ENCODE results near the gene COQ10A. TPM values are rescaled to one million over a fixed set of nuclear protein-coding genes. Genes with fewer than 3 reads are reported as not detected.

The COQ10A gene
- total and polyA plus RNA-seq, 2 of the 13 experiments (the other 11 are each of a cell fraction or from before 2014, with no cell fraction given), result 21.0 to 37.3 TPM

DNA sequence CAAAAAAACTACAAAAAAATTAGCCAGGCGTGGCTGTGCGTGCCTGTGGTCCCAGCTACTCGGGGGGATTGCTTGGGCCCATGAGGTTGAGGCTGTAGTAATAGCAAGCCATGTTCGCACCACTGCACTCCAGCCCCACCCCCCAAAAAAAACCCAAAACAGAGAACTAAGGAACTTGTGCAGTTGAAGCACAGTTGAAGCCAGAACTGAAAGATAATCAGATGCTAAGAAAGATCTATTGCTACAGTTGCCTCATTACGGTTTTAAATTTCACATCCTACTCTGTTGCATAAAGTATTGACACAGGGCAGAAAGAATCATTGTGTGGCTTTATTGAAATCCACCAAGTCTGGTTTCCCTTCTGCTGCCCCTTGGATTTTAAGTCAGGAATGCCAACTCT is 29.6 kb downstream of the COQ10A start:
- in situ Hi-C loops (cut with HindIII; ENCODE audit: extremely low pct_ligation_motif_present, low pct_unique_long_range_greater_than_20kb), result no loop called here
- Histone ChIP-seq H3K4me1 (ENCODE audit: insufficient read depth, low read length) (peaks cover 66% of the 10 kb centered on the region), H3K27ac (ENCODE audit: extremely low read length, insufficient read depth, low read length) (peak overlapping the region; percentile 12), H3K4me3 (replicated peaks in 1 of 3; ENCODE audit: insufficient read depth in 1 of 3, low read depth in 2 of 3, low read length in 3 of 3) (no peak overlapping the region; a peak in 1 of 6 replicates), H4K20me1 (ENCODE audit: insufficient read depth, low read length) (peaks cover 3% of the 10 kb centered on the region; the same call in 1 of the 2 replicates), H3K4me2 (ENCODE audit: low read depth, low read length) (peak overlapping the region; percentile 77), H2AFZ (ENCODE audit: low read length) (no peak overlapping the region), H3K27me3 (ENCODE audit: control insufficient read depth in 1 of 2, insufficient read depth in 2 of 2, low read length in 2 of 2) (no peaks in the 10 kb centered on the region; a peak in 1 of 5 replicates), H3K9me3 (ENCODE audit: low read length) (no peaks in the 10 kb centered on the region), H3K79me2 (ENCODE audit: insufficient read depth, low read length) (peaks cover 71% of the 10 kb centered on the region), H3K36me3 (replicated peaks in 1 of 2; ENCODE audit: control insufficient read depth in 1 of 2, insufficient read depth in 2 of 2, low read length in 2 of 2) (peaks cover 2 to 16% of the 10 kb centered on the region in 2 experiments; a peak in 3 of 5 replicates), H3K9ac (ENCODE audit: insufficient read depth, low read depth, low read length) (no peak overlapping the region)
- WGBS (ENCODE audit: low lambda C conversion rate), result 78% methylated on average over 5 of the region's 5 CpGs
- intact Hi-C loops (cut with micrococcal nuclease; ENCODE audit: unreplicated experiment), result no loop called here
- ATAC-seq (no peak), DNase-seq (ENCODE audit: low spot score) (no peak), FAIRE-seq (no peak)
- CTCF ChIA-PET (ENCODE audit: low intra/inter-chr PET ratio, low total read pairs), result no interaction called here
- POLR2A ChIA-PET, result no interaction called here
- BruUV-seq (replicated peaks), result no TSS peak
- no peak for TF ChIP-seq IRF9 (CRISPR knock-in tag; IDR thresholded peaks at IDR 0.05; ENCODE audit: borderline replicate concordance)
- no peak for TF ChIP-seq TBL1XR1 (IDR thresholded peaks at IDR 0.05; ENCODE audit: borderline replicate concordance, low read length, partially characterized antibody)
- no peak for TF ChIP-seq FOXA1 (IDR thresholded peaks at IDR 0.05)
- peak; percentile 60 for TF ChIP-seq FOXA1 (CRISPR knock-in tag; IDR thresholded peaks at IDR 0.05)
- peak; percentile 79 for TF ChIP-seq CEBPB (IDR thresholded peaks at IDR 0.05; ENCODE audit: borderline replicate concordance, low read depth, low read length)
- TF ChIP-seq, protein P1, sequence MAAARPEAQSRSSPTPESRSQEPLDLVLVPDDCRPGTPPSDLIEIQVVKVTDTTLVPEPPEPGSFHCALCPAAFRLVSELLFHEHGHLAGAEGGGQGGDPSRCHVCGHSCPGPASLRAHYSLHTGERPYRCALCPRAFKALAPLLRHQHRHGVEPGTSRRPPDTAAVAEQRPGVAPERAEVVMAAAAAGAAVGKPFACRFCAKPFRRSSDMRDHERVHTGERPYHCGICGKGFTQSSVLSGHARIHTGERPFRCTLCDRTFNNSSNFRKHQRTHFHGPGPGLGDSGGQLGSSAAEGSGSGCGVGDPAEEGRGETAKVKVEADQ (CRISPR knock-in tag; IDR thresholded peaks at IDR 0.05; ENCODE audit: borderline replicate concordance), result no peak
- TF ChIP-seq ADNP (CRISPR knock-in tag; IDR thresholded peaks at IDR 0.05), result no peak
- TF ChIP-seq, protein P2, sequence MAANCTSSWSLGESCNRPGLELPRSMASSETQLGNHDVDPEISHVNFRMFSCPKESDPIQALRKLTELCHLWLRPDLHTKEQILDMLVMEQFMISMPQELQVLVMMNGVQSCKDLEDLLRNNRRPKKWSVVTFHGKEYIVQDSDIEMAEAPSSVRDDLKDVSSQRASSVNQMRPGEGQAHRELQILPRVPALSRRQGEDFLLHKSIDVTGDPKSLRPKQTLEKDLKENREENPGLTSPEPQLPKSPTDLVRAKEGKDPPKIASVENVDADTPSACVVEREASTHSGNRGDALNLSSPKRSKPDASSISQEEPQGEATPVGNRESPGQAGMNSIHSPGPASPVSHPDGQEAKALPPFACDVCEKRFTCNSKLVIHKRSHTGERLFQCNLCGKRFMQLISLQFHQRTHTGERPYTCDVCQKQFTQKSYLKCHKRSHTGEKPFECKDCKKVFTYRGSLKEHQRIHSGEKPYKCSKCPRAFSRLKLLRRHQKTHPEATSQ (CRISPR knock-in tag; IDR thresholded peaks at IDR 0.05; ENCODE audit: borderline replicate concordance), result no peak
- TF ChIP-seq, protein P3, sequence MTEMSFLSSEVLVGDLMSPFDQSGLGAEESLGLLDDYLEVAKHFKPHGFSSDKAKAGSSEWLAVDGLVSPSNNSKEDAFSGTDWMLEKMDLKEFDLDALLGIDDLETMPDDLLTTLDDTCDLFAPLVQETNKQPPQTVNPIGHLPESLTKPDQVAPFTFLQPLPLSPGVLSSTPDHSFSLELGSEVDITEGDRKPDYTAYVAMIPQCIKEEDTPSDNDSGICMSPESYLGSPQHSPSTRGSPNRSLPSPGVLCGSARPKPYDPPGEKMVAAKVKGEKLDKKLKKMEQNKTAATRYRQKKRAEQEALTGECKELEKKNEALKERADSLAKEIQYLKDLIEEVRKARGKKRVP (CRISPR knock-in tag; IDR thresholded peaks at IDR 0.05), result peak in 1 of 2 experiments; percentile 62; a peak in 1 of 4 replicates
- TF ChIP-seq JUNB (CRISPR knock-in tag; IDR thresholded peaks at IDR 0.05; ENCODE audit: borderline replicate concordance), result no peak
- TF ChIP-seq ZNF335 (CRISPR knock-in tag; IDR thresholded peaks at IDR 0.05), result 0 out of 2 replicates have a peak, but pooled peaks have one; percentile 41
- 0 out of 2 replicates have a peak, but pooled peaks have one; percentile 36 for TF ChIP-seq RBFOX2 (IDR thresholded peaks at IDR 0.05; ENCODE audit: low read depth, low read length)
- no peak for TF ChIP-seq SMARCE1 (IDR thresholded peaks at IDR 0.05; ENCODE audit: borderline replicate concordance)
- no peak for TF ChIP-seq SIN3B (IDR thresholded peaks at IDR 0.05; ENCODE audit: low read length)
- TF ChIP-seq GPBP1L1 (CRISPR knock-in tag; IDR thresholded peaks at IDR 0.05), result no peak
- no peak for TF ChIP-seq ZNF670 (CRISPR knock-in tag; IDR thresholded peaks at IDR 0.05; ENCODE audit: borderline replicate concordance)
- TF ChIP-seq, protein P4, sequence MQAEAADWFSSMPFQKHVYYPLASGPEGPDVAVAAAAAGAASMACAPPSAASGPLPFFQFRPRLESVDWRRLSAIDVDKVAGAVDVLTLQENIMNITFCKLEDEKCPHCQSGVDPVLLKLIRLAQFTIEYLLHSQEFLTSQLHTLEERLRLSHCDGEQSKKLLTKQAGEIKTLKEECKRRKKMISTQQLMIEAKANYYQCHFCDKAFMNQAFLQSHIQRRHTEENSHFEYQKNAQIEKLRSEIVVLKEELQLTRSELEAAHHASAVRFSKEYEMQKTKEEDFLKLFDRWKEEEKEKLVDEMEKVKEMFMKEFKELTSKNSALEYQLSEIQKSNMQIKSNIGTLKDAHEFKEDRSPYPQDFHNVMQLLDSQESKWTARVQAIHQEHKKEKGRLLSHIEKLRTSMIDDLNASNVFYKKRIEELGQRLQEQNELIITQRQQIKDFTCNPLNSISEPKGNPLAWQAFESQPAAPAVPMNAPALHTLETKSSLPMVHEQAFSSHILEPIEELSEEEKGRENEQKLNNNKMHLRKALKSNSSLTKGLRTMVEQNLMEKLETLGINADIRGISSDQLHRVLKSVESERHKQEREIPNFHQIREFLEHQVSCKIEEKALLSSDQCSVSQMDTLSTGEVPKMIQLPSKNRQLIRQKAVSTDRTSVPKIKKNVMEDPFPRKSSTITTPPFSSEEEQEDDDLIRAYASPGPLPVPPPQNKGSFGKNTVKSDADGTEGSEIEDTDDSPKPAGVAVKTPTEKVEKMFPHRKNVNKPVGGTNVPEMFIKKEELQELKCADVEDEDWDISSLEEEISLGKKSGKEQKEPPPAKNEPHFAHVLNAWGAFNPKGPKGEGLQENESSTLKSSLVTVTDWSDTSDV (CRISPR knock-in tag; IDR thresholded peaks at IDR 0.05), result no peak

Data from HepG2 (cell line).